ENCODE measurements around the gene TTC28. TPM values are rescaled to one million over a fixed set of nuclear protein-coding genes. Genes with fewer than 3 reads are reported as not detected.

TTC28 gene
- total and polyA plus RNA-seq, 12 donors: 2.1 to 27.7 (median 20.4) TPM

- H3K9me3 ChIP-seq: no peaks in the 10 kb centered on the region
- peaks cover 0 to 3% (median 0%) of the 10 kb centered on the region in 9 donors for H3K4me1 ChIP-seq
- no peak overlapping the region for H3K4me3 ChIP-seq
- TF ChIP-seq, protein P1, sequence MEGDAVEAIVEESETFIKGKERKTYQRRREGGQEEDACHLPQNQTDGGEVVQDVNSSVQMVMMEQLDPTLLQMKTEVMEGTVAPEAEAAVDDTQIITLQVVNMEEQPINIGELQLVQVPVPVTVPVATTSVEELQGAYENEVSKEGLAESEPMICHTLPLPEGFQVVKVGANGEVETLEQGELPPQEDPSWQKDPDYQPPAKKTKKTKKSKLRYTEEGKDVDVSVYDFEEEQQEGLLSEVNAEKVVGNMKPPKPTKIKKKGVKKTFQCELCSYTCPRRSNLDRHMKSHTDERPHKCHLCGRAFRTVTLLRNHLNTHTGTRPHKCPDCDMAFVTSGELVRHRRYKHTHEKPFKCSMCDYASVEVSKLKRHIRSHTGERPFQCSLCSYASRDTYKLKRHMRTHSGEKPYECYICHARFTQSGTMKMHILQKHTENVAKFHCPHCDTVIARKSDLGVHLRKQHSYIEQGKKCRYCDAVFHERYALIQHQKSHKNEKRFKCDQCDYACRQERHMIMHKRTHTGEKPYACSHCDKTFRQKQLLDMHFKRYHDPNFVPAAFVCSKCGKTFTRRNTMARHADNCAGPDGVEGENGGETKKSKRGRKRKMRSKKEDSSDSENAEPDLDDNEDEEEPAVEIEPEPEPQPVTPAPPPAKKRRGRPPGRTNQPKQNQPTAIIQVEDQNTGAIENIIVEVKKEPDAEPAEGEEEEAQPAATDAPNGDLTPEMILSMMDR (IDR thresholded peaks at IDR 0.05): no peak
- intact Hi-C loops (cut with DNase I): loop anchor here in 2 of 10 donors (10.0 kb wide), 2 partner anchors 134 to 144 kb away; no protein-coding TSS in a partner anchor
- DNase-seq (no peak), ATAC-seq (no peak)
- H3K27me3 ChIP-seq: no peaks in the 10 kb centered on the region
- no peaks in the 10 kb centered on the region for H3K36me3 ChIP-seq
- H3K27ac ChIP-seq: no peak overlapping the region
- WGBS, 2 donors: 88 to 89% methylated on average over 2 of the region's 2 CpGs
Observed at GRCh38 chr22:28589102-28589750, 90.4 kb downstream of the TTC28 start.

DNA sequence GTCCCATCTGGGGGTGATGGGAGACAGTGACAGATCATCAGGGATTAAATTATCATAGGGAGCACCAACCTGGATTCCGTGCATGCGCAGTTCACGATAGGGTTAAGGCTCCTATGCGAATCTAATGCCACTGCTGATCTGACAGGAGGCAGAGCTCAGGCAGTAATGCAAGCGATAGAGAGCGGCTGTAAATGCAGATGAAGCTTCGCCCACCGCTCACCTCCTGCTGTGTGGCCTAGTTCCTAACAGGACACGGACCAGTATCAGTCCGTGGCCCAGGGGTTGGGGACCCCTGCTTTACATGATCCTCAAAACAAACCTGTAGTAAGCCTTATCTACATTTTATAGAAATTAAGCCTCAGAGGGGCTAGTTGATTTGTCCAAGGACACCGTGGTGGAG is 94.3 kb downstream of the TTC28 start:
- peaks cover 0 to 14% (median 0%) of the 10 kb centered on the region in 9 donors for H3K4me1 ChIP-seq
- no peaks in the 10 kb centered on the region for H3K9me3 ChIP-seq
- H3K4me3 ChIP-seq: no peak overlapping the region
- DNase-seq (no peak), ATAC-seq (no peak)
- intact Hi-C loops (cut with DNase I): loop anchor here in 2 of 10 donors (10.0 kb wide), 2 partner anchors 131 to 141 kb away; no protein-coding TSS in a partner anchor
- TF ChIP-seq, protein P1 (IDR thresholded peaks at IDR 0.05): no peak
- no peaks in the 10 kb centered on the region for H3K36me3 ChIP-seq
- 97 to 99% methylated on average over 11 of the region's 11 CpGs for WGBS, 2 donors
- H3K27me3 ChIP-seq: no peaks in the 10 kb centered on the region
- no peak overlapping the region for H3K27ac ChIP-seq

- peaks cover 0 to 14% (median 0%) of the 10 kb centered on the region in 9 donors for H3K4me1 ChIP-seq
- H3K4me3 ChIP-seq: no peak overlapping the region
- no peaks in the 10 kb centered on the region for H3K9me3 ChIP-seq
- intact Hi-C loops (cut with DNase I): loop anchor here in 2 of 10 donors (10.0 kb wide), 2 partner anchors 128 to 138 kb away; no protein-coding TSS in a partner anchor
- DNase-seq (no peak), ATAC-seq (no peak)
- no peak overlapping the region for H3K27ac ChIP-seq
- no peaks in the 10 kb centered on the region for H3K27me3 ChIP-seq
- TF ChIP-seq, protein P1 (IDR thresholded peaks at IDR 0.05): no peak
- WGBS, 2 donors: 81 to 84% methylated on average over 3 of the region's 3 CpGs
- no peaks in the 10 kb centered on the region for H3K36me3 ChIP-seq
Observed at GRCh38 chr22:28582806-28583205, 96.8 kb downstream of the TTC28 start.

DNA sequence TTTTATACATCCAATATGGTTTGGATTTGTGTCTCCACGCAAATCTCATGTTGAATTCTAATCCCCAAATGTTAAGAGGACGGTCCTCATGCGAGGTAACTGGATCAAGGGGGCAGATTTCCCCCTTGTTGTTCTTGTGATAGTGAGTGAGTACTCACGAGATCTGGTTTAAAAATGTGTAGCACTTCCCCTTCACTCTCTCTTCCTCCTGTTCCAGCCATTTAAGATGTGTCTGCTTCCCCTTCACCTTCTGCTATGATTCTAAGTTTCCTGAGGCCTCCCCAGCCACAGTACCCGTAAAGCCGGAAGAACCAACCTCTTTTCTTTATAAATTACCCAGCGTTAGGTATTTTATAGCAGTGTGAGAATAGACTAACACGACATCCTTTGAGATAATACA is 98.6 kb downstream of the TTC28 start:
- Histone ChIP-seq H3K4me1 (peaks cover 0 to 14% (median 0%) of the 10 kb centered on the region in 9 donors), H3K27me3 (no peaks in the 10 kb centered on the region), H3K9me3 (no peaks in the 10 kb centered on the region), H3K27ac (no peak overlapping the region), H3K36me3 (no peaks in the 10 kb centered on the region), H3K4me3 (no peak overlapping the region)
- intact Hi-C loops (cut with DNase I): loop anchor here in 2 of 10 donors (10.0 kb wide), 2 partner anchors 126 to 136 kb away; no protein-coding TSS in a partner anchor
- 88 to 92% methylated on average over 8 of the region's 8 CpGs for WGBS, 2 donors
- no peak for DNase-seq
- TF ChIP-seq, protein P1 (IDR thresholded peaks at IDR 0.05): no peak
- ATAC-seq: no peak
